GM13977 (cell line): Measurements from ENCODE around the gene ATXN2.
"Not testable (repeated sequence)": the region's sequence is repeated elsewhere in the genome, so short reads cannot be mapped to it uniquely, and the experiment has no call there.

Source experiments
- DNase-seq: peaks from one replicate; pipeline ENCODE4 v3.0.0; 2012; ENCODE audit warnings: low spot score
- in situ Hi-C: fragments of 300-500 bp; cut with MboI; formaldehyde crosslinking; loops from one replicate; pipeline ENCODE4 v1.12.0; 2022; ENCODE audit warnings: low sequenced_read_pairs, low pct_unique_long_range_greater_than_20kb, mixed read lengths, inconsistent platforms; ENCODE audit not compliant: unreplicated experiment
- TF ChIP-seq, protein P1 (sequence below): IDR thresholded peaks from 2 replicates; pipeline ENCODE4 v1.5.1; 2012; ENCODE audit warnings: mild to moderate bottlenecking, control low read depth; ENCODE audit not compliant: insufficient read depth; ENCODE audit errors: extremely low read depth, missing control alignments

Gene ATXN2

DNA sequence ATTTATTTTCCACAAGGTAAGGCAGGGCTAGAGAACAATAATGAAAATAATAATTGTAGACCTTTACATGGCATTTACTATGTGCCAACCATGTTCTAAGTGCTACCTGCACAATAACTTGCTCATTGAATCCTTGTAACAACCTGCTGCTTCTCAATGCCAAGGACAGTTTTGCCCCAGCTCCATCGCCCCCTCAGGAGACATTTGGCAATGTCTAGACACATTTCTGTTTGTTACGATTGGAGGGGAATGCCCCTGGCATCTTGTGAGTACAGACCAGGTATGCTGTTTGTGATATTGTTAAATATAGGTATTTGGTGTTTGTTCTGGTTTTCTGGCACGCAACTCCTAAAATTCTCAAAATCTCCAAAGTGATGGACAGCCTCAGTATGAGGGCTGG lies 8.1 kb upstream of the ATXN2 start:
- DNase-seq: no peak
- in situ Hi-C loops: no loop called here
- TF ChIP-seq, protein P1, sequence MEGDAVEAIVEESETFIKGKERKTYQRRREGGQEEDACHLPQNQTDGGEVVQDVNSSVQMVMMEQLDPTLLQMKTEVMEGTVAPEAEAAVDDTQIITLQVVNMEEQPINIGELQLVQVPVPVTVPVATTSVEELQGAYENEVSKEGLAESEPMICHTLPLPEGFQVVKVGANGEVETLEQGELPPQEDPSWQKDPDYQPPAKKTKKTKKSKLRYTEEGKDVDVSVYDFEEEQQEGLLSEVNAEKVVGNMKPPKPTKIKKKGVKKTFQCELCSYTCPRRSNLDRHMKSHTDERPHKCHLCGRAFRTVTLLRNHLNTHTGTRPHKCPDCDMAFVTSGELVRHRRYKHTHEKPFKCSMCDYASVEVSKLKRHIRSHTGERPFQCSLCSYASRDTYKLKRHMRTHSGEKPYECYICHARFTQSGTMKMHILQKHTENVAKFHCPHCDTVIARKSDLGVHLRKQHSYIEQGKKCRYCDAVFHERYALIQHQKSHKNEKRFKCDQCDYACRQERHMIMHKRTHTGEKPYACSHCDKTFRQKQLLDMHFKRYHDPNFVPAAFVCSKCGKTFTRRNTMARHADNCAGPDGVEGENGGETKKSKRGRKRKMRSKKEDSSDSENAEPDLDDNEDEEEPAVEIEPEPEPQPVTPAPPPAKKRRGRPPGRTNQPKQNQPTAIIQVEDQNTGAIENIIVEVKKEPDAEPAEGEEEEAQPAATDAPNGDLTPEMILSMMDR: no peak

GRCh38 chr12:111606767-111607230 lies 7.7 kb upstream of the ATXN2 start:
- no peak for DNase-seq
- TF ChIP-seq, protein P1: no peak
- in situ Hi-C loops: no loop called here

GRCh38 chr12:111605911-111606766 lies 7.0 kb upstream of the ATXN2 start:
- no peak for DNase-seq
- in situ Hi-C loops: no loop called here
- TF ChIP-seq, protein P1: no peak

DNA sequence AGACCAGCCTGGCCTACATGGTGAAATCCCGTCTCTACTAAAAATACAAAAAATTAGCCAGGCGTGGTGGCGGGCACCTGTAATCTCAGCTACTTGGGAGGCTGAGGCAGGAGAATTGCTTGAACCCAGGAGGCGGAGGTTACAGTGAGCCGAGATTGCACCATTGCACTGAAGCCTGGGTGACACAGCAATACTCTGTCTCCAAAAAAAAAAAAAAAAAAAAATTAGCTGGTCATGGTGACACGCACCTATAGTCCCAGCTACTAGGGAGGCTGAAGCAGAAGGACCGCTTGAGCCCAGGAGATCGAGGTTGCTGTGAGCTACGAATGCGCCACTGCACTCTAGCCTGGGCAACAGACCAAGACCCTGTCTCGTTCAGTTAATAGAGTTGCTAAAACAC lies 3.7 kb upstream of the ATXN2 start:
- DNase-seq, in situ Hi-C loops: not testable (repeated sequence)

DNA sequence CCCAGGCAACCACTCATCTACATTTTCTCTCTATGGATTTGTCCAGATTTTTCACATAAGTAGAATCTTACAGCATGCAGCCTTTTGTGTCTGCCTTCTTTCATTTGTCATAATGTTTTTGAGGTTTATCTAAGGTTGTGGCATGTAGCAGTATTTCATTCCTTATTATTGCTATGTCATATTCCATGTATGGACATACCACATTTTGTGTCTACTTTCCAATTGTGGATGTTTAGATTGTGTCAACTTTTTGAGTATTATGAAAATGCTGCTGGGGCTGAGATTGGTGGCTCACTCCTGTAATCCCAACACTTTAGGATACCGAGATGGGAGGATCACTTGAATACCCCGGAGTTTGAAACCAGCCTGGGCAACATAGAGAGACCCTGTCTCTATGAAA lies 3.2 kb upstream of the ATXN2 start:
- in situ Hi-C loops: no loop called here
- TF ChIP-seq, protein P1: no peak
- no peak for DNase-seq

GRCh38 chr12:111600986-111601385 lies 1.9 kb upstream of the ATXN2 start:
- DNase-seq, in situ Hi-C loops: not testable (repeated sequence)

DNA sequence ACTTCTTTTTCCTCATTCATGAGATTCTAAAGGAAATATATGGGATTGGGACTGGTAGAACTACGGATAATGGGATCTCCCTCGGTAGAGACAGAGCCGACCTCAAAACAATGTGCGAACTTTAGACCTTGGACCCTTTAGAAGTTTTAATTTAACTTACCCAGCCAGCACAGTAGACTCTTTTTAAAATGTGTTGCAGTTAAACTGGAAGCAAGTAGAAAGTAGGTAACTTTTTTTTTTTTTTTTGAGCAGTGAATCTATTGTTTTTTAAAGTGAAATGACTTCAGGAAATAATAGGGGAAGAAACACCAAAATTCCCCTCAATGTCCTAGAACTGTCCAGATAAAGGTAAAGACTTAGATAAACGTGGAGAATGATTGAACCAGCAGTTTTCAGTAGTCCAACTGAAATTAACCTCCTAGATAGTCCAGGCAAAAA lies 1.1 kb upstream of the ATXN2 start:
- DNase-seq: no peak
- in situ Hi-C loops: no loop called here
- TF ChIP-seq, protein P1: no peak
